ENCODE data around the gene CHTF18.

DNA sequence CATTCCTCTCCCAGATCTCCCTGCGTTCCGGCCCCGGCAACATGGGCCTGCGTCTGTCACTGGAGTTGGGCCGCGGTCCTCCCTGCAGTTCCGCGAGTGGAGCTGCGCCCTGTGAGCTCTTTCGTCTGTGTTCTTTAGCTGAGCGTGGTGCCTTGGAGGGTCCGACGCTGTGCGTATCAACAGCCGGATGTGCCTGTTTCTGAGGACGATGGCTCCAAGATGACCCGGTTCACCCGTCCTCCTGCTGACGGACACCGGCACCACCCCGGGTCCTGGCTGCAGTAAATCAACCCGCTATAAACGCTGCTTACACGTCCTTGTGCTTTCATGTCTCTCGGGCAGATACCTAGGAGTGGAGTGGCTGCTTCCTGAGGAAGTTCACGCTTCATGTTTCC lies 56.9 kb downstream of the CHTF18 start:
- TF ChIP-seq TAF1 (IDR thresholded peaks at IDR 0.05; ENCODE audit: low read depth, low read length) (no peak), POLR2A (IDR thresholded peaks at IDR 0.05; ENCODE audit: low read depth, low read length) (no peak), POLR2AphosphoS5 (IDR thresholded peaks at IDR 0.05; ENCODE audit: low read depth, low read length) (no peak)

Measured in GM12891 (cell line).